ENCODE measurements around the gene PTX4. TPM values are rescaled to one million over a fixed set of nuclear protein-coding genes. Genes with fewer than 3 reads are reported as not detected.

PTX4 gene
- total RNA-seq, 1 experiment from 2014 or later = 0.61 TPM

DNA sequence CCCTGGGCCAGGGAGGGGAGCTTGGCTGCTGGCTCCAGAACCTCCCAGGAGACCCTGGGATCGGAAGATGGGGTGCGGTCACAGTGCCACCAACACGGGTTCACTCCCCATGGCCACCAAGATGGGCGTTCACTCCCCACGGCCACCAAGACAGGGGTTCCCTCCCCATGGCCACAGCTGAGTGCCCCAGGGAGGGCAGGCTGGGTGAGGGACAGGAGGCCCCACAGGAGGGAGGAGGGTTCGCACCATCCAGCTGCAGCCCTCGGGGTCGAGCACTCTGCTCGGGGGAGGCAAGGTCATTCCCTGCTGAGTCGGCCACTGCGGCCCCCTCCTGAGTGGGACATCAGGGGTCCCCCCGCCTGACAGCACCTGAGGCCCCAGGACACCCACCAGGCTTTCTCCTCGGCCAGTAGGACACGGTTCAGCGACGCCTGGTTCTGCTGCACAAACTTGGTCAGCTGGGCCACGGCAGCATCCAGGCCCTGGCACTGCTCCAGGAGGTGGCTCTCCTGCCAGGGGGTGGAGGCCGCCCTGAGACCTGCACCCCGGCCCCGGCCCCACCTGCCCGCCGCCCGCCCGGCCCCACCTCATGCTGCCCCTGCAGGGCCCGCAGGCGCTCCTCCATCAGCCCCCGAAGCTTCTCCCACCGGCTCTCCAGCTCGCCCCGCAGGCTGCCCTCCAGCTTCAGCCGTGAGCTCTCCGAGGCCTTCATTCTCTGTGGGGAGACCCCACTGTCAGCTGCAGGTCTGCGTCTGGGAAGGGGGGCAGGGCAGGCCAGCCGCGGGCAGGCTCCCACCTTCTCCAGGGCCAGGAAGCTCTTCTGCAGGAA lies 50.3 kb downstream of the PTX4 start:
- DNase-seq (ENCODE audit: low spot score) = no peak
- in situ Hi-C loops (cut with HindIII; ENCODE audit: low sequenced_read_pairs) = no loop called here

DNA sequence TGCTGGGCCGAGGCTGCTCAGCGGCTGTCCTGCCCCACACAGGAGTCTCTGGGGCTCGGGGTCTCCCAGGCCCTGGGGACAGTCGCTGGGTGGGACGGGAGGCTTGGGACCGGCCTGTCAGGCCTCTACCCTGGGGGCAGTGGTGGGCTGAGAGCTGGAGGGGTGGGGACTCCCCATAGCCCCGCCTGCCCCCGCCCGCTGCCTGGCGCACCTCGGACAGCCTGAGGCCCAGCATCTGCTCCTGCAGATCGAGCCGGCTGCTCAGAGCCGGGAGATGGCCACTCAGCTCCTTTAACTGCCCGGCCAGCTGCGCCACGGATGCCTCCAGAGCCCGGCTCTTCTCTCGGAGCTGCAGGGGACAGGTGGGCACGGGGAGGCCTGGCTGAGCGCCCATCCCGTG lies 51.1 kb downstream of the PTX4 start:
- DNase-seq (ENCODE audit: low spot score) = no peak
- in situ Hi-C loops (cut with HindIII; ENCODE audit: low sequenced_read_pairs) = no loop called here

DNA sequence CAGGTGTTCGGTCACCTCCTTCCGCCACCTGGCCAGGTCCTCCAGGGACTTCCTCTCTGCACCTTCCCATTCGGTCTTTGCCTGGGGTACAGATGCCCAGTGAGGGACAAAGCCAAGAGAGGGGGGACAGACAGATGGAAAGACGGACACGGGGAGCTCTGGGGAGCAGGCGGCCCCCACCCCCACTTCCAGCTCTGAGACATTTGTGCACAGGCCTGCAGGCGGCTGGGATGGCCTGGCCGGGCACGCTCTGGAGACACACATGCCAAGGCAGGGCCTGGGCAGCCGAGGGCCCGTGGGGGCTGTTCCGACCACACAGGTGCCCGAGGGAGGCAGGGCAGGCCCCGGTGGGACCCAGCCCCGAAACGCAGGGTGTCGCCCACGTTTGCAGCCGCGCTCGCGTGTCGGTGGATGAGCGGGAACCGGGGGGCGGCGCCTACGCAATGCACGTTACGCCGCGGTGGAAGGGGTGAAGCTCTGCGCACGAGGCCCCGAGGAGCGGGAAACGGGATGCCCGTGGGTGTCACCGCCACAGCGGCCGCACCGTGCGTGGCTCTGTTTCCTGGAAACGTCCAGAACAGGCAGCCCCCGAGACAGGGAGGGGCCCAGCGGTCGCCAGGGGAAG lies 51.9 kb downstream of the PTX4 start:
- no peak for DNase-seq (ENCODE audit: low spot score)
- in situ Hi-C loops (cut with HindIII; ENCODE audit: low sequenced_read_pairs) = no loop called here

DNA sequence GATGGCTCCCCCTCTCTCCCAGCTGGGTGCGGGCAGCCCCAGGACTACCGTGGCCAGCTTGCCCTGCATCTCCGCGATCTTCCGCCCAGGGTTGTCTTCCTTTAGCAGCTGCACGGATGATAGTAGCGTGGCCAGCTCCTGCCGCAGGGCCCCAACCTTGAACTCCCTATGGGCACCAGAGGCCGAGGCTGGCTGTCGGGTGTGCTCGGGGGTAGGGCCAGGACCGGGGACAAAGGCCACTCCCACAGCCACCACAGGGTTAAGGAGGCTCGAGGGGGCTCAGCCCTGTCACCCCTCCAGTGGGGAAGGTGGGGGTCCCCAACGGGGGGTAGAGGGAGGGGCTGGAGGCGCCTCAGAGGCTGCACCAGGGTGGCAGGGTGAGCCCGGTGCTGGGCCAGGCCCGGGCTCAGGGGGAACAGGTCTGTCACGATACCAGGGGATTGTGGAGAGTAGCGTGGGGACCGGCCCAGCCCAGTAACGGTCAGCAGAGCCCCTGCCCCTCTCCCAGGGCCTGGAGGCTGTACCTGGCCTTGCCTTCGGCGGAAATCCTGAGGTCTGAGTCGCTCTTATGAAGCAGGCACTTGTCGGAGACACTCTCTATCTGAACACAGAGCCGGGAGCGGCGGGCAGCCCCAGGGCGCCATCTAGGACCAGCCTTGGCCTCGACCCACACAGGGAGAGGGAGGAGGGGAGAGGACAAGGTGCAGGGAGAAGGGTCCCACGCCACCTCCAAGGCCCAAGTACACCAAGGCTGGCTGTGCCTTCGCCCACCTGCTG lies 52.6 kb downstream of the PTX4 start:
- DNase-seq (ENCODE audit: low spot score) = no peak

More for the DNA sequence above, 52.6 kb downstream of the PTX4 start:
- in situ Hi-C loops (cut with HindIII; ENCODE audit: low sequenced_read_pairs) = no loop called here

Other genes starting within 250 kb of the PTX4 start
- not detected in 2 replicates for gene TPSAB1, start 248.2 kb downstream of the PTX4 start, total RNA-seq (2014; rRNA removed; shearing (Covaris generic))
- not detected in 2 replicates for gene TPSD1, start 232.9 kb downstream of the PTX4 start, total RNA-seq (2014; rRNA removed; shearing (Covaris generic))
- gene UBE2I, start 179.3 kb downstream of the PTX4 start, total RNA-seq (2014; rRNA removed; shearing (Covaris generic)) = 120 and 144 TPM in 2 replicates
- 0.25 and 2.0 TPM in 2 replicates for gene BAIAP3, start 155.3 kb downstream of the PTX4 start, total RNA-seq (2014; rRNA removed; shearing (Covaris generic))
- 88.1 and 96.8 TPM in 2 replicates for gene TSR3, start 137.1 kb downstream of the PTX4 start, total RNA-seq (2014; rRNA removed; shearing (Covaris generic))
- 48.6 and 51.1 TPM in 2 replicates for gene GNPTG, start 137.0 kb downstream of the PTX4 start, total RNA-seq (2014; rRNA removed; shearing (Covaris generic))
- 8.2 and 11.1 TPM in 2 replicates for gene UNKL, start 74.2 kb downstream of the PTX4 start, total RNA-seq (2014; rRNA removed; shearing (Covaris generic))
- 40.5 and 46.6 TPM in 2 replicates for gene UQCC4, start 68.2 kb downstream of the PTX4 start, total RNA-seq (2014; rRNA removed; shearing (Covaris generic))
- not detected in 2 replicates for gene PERCC1, start 57.9 kb downstream of the PTX4 start, total RNA-seq (2014; rRNA removed; shearing (Covaris generic))
- gene CCDC154, start 44.4 kb downstream of the PTX4 start, total RNA-seq (2014; rRNA removed; shearing (Covaris generic)) = 0.75 TPM in 1 of 2 replicates, not detected in the other
- 195 and 203 TPM in 2 replicates for gene CLCN7, start 13.9 kb downstream of the PTX4 start, total RNA-seq (2014; rRNA removed; shearing (Covaris generic))
- 86.9 and 97.8 TPM in 2 replicates for gene TELO2, start 4.4 kb upstream of the PTX4 start, total RNA-seq (2014; rRNA removed; shearing (Covaris generic))
- gene TMEM204, start 44.7 kb upstream of the PTX4 start, total RNA-seq (2014; rRNA removed; shearing (Covaris generic)) = not detected in 2 replicates
- 30.5 and 37.3 TPM in 2 replicates for gene IFT140, start 123.1 kb upstream of the PTX4 start, total RNA-seq (2014; rRNA removed; shearing (Covaris generic))
- 4.5 and 7.6 TPM in 2 replicates for gene CRAMP1, start 123.4 kb upstream of the PTX4 start, total RNA-seq (2014; rRNA removed; shearing (Covaris generic))
- 154 and 199 TPM in 2 replicates for gene JPT2, start 189.3 kb upstream of the PTX4 start, total RNA-seq (2014; rRNA removed; shearing (Covaris generic))
- gene MAPK8IP3, start 217.3 kb upstream of the PTX4 start, total RNA-seq (2014; rRNA removed; shearing (Covaris generic)) = 20.6 and 27.7 TPM in 2 replicates

Measured in G401 (cell line).